Left cardiac atrium (tissue), 4 donors: ENCODE data around the gene PHF21A. TPM values are rescaled to one million over a fixed set of nuclear protein-coding genes. Genes with fewer than 3 reads are reported as not detected.
"Not testable (repeated sequence)": the region's sequence is repeated elsewhere in the genome, so short reads cannot be mapped to it uniquely, and the experiment has no call there.

Experiments used
- ATAC-seq, 2 donors: fragments of 200-7000 bp; cut with Tn5 transposase; one replicate each; pipeline ENCODE4 v1.9.1; 2020; ENCODE audit warnings: mild to moderate bottlenecking in 2 of 2, moderate library complexity in 2 of 2
- DNase-seq: peaks from one replicate; pipeline ENCODE4 v3.0.0-alpha.2; 2020
- intact Hi-C, 2 donors: fragments of 100-400 bp; cut with DNase I; formaldehyde crosslinking; loops; one replicate each; pipeline versions ENCODE4 v1.14.1 to v1.15.1; 2022 to 2023
- total RNA-seq, 2 donors: library from RNA; stranded (reverse); fragmentation: NEBNext Ultra II Directional; extraction: Animal tissue kit (Norgen Biotek cat#: 25700); gene quantifications; one replicate each; pipeline ENCODE4 v1.2.1, GENCODE V29; 2021
- donor health status: DM: no; HTN: yes; CAD: no.
- donor health status: DM: no; HTN: yes; CAD: no; lungs with severe emphysema.
- donor health status: DM: yes; HTN: yes; CAD: no.
- donor health status: Dilated cardiomyopathy.

PHF21A gene
- total RNA-seq, 2 donors from 2014 or later = 39.7 to 40.4 TPM

DNA sequence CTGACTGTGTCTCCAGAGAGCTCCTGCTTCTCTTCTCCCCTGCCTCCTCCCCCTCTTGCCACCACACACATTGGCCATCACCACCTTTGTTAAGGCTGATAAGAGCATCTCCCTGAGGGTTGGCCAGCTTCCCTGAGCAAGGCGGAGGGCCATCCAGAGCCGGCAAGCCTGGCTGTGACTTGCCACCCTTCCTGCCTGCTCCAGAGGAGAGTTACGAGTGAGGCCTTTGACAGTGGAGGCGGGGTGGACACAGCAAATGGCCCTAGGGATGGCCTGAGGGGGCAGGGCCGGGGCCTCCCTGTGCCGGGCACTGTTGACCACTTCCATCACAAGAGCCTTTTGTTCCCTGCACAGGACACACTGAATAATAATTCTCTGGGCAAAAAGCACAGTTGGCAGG, 219.6 kb downstream of the PHF21A start:
- no peak for DNase-seq
- intact Hi-C loops = no loop called here
- no peak for ATAC-seq

DNA sequence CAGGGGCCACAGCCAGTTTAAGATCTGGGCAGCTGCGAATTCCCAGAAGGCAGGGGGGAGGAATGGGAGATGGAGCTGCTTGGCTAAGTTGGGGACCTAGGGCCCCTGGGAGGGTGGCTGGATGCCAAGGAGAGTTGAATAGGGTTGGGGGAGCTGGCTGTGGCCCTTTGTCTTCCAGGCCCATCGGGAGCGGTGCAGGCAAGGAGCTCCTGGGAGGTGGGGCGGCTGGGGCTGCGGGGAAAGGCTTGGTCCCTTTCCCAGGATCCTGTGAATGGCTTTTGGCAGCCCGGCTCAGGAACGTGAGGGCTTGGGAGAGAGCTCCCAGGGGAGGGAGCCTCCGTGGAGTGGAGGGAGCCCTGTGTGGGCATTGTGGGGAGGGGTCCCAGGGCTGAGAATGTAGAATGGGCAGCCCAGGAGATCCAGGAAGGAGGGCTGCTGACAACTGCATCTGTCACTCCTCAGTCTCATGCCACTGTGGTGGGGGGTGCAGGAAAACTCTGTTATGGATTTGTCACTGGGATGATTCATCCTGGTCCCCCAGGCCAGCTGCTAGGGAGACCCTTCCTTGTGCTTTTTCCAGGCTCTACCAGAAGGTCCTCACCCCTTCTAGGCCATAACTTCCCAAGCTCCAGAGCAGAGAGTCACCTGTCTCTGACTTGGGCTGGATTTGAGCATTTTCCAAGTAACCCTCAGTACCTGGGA, 220.2 kb downstream of the PHF21A start:
- intact Hi-C loops = no loop called here
- ATAC-seq = peak; percentile 2 to 14
- DNase-seq = no peak

DNA sequence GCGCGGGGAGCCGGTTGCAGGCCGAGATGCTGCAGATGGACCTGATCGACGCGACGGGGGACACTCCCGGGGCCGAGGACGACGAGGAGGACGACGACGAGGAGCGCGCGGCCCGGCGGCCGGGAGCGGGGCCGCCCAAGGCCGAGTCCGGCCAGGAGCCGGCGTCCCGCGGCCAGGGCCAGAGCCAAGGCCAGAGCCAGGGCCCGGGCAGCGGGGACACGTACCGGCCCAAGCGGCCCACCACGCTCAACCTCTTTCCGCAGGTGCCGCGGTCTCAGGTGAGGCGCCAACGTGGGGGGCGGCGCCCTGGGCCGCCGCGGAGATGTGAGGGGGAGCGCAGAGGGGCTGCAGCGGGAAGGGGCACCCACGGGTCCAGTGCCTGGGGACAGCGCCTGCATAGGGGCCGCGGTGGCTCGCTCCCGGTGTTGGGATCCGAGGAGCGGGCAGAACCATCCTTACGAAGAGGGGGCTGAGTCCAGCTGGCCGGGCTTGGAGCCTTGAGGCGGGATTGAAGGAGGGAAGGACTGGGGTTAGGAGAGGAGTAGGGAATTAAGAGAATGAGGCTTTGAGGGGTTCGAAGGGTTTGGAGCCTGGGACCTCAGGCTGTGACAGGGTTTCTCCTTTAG, 221.0 kb downstream of the PHF21A start:
- ATAC-seq = peak; percentile 15 to 27
- intact Hi-C loops, DNase-seq: not testable (repeated sequence)

DNA sequence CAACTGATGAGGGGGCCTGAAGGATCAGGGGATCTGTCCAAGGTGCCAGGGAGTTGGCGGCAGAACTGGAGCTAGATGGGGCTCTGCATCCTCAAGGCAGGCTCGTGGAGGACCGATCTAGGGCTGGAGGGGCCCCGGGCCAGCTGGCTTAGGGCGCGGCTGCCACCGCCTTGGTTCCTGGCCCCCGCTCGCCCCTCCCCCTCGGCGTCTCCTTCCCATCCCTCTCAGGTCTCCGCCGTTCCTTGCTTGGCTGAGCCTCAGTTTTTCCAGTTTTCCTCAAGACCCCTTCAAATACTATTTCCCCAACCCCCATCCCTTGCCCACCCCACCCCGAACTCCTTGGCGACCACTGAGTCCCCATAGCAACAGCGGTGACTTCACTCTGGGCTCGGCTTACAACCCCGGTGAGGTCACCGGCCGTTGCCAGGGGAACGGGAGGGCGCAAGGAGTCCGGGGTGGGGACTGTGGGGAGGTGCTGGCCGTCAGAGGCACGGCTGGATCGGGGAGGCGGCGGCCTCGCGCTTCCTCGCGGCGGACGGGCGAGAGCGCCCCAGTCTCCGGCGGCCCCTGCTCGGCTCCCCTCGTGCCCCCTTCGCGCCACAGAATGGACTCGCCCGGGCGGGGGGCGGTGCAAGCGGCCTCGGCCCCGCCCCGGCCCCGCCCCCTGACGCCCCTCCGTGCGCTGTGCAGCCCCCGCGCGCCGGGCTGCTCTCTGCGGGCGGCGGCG, 221.6 kb downstream of the PHF21A start:
- ATAC-seq = peak; percentile 84 to 91
- intact Hi-C loops = no loop called here
- DNase-seq = peak; percentile 92

DNA sequence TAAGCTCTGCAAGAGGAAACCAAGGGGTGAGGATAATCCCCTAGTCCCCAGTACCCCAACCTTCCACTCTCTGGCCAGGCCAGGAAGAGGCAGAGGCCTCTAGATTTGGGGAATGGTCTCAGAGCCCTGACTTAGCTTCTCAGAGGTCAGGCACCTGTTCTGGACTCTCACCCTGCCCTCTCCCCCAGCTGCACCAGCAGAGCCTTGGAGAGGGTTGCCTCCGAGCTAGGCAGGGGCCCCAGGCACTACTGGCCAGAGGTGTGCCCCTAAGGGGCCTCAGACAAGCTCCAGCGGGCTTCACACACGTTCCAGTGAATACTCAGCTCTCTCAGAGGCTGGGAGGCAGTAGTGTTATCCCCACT, 222.2 kb downstream of the PHF21A start:
- no peak for ATAC-seq
- intact Hi-C loops = no loop called here

DNA sequence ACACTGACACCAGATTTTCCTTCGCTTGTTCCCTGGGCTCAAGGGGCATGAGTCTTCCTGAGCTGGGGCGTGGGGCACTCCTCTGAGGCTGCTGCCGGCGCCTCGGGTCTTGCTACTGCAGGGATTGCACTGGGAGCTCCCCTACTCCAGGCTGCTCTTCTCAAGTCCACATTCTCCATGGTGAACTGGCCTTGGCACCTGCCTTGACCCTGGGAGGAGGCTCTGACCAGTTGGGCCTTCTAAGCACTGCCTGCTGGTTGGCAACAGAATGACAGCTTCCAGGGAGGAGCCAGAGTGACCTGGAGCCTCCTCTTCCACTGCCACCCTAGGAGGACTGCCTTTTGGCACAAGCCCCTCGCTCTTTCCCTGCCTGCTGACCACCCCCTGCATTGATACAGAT, 223.7 kb downstream of the PHF21A start:
- ATAC-seq = no peak
- intact Hi-C loops = no loop called here

More for the DNA sequence above, 222.2 kb downstream of the PHF21A start:
- DNase-seq = no peak

DNA sequence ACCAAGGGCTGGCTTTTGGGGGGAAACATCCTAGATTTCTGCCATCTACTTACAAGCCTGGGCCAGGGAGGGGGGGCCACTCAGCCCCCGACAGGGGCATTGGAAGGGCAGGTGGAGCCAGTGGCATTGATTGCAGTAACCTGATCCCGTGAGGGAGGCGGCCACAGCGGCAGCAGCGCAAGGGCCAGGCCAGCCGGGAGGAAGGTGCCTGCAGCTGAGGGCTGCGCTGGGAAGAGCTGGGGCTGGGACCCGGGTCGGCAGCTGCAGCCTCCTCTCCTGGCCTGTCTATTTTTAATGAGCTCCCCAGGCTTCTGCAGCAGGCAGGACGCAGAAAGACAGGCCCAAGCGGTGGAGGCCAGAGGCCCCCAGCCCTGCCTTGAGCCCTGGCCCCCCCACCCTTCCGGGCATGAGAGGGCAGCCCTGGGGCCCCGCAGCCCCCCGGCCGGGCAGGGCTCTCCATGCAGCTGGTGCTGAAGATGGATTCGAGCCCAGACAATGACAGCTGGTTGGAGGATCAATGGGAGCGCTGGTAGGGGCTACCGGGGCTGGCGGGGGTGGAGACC, 224.8 kb downstream of the PHF21A start:
- intact Hi-C loops = no loop called here
- DNase-seq (no peak), ATAC-seq (no peak)

More for the DNA sequence above, 223.7 kb downstream of the PHF21A start:
- no peak for DNase-seq

DNA sequence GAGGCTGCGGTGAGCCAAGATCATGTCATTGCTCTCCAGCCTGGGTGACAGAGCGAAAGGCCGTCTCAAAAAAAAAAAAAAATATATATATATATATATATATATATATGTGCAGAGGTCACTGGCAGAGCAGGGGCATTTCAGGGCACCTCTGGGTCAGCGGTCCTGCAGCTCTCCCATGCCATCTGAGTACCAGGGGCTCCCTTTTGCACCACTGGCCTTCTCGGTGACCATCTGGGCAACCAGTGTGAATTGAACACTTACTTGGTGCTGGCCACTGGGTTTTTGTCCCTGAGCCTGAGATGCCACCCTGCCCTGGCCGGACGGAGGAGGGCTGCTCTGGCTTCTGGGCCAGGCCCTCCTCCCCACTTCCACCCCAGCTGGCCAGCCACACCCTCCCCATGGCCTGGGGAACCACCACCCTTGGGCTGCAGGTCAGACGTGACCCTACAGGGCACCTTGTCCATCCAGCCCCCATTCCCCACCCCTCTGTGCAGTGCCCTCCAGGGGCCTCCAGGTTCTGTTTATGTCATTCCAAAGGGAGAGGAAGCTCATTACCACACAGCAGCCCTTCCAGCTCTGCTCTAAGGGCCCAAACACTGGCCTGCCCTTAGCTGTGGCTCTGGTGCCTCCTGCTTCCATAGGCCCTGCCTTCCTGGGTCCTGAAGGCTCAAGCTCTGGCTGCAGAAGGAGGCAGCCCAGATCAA, 225.5 kb downstream of the PHF21A start:
- intact Hi-C loops = no loop called here
- DNase-seq (no peak), ATAC-seq (no peak)

DNA sequence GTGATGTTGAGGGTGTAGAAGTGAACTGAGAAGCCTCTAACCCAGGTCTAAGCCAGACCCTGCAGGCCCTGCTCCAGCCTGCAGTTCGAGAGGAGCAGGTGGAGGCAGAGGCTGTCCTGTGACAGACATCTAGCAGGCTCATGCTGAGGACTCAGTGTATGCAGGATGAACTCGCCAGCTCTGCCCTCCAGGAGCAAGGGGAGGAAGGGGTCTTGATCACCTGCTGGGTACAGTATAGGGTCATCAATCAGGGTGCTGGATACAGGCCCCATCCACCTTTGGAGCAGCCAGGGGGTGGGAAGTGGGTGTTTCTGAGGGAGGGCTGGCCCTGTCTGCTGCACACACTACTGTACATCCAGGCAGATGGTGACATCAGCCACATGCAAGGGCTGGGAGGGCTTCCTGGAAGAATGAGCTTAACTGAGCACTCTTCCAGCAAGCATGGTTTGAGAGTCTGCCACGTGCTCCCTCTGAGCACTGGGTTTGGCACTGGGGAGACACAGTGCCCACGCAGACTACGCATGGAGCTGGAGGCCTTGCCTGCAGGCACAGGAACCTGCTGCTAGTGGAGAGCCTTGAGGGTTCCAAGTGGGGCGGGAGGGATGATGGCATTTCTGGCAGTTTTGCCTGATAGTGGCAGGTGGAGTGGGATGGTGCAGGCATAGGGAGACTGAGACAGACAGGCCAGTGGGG, 226.6 kb downstream of the PHF21A start:
- ATAC-seq (no peak), DNase-seq (no peak)
- intact Hi-C loops = no loop called here

DNA sequence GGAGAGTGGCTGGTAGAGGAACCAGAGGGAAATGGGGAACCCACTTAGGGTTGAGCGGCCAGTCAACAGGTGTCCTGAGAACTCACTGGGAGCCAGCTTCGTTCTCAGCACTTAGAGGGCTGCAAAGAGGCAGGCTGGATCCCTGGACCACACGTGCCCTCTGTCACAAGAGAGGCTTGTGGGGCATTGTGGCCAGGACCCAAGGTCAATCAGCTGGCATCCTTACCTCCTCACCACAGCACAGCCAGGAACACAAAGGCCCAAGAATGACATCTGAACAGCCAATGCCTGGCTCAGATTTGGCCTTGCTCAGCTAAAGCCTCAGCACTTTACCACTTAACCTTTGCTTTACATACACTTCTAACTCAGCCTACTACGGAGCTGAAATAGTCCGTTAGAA, 228.4 kb downstream of the PHF21A start:
- ATAC-seq (no peak), DNase-seq (no peak)
- intact Hi-C loops = no loop called here

DNA sequence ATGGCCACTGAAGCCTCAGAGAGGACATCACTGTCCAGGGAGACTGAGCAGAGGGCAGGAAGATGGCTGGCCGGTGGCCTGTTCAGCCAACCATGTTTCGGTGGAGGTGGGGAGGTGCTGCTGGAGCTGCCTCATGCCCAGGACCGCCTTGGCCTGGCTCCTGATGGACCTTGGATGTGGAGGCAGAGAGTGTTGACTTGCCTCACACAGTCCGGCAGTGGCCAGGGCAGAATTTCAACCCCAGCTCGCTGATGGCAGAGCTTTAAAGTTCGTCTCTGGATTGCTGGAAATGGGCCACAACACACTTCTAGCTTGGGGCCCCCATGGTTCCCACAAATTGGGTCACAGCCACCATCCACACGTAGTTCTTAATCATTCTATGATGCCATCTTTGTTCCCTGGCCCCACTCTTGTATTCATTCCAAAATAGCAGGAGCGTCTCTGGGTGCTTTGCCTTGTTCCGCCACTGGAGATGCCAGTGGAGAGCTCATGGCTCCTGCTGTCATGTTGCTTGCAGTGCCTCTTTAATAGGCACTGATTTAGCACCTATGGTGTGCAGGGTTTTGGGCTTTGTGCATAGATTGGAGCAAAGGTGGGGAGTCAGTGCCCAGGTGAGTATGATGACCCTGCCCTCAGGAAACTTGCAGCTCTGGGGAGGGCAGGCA, 230.2 kb downstream of the PHF21A start:
- intact Hi-C loops = no loop called here
- no peak for ATAC-seq
- no peak for DNase-seq

DNA sequence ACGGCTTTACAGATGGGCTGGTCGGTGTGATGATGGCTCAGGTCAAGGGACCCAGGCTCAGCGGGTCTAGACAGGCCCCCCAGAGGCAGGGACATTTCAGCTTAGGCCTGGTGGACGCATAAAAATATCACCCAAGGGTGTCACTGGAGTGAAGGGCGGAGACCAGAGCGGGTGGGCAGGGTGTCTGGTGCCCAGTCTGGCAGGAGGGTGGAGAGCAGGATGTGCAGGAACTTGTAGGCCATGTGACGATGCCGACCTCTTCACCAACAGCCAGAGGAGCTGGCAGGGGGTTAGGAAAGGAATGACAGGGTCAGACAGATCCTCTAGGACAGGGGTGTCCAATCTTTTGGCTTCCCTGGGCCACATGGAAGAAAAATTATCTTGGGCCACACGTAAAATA, 231.3 kb downstream of the PHF21A start:
- DNase-seq (no peak), ATAC-seq (peak in 1 of 2 donors; percentile 39)
- intact Hi-C loops = no loop called here

DNA sequence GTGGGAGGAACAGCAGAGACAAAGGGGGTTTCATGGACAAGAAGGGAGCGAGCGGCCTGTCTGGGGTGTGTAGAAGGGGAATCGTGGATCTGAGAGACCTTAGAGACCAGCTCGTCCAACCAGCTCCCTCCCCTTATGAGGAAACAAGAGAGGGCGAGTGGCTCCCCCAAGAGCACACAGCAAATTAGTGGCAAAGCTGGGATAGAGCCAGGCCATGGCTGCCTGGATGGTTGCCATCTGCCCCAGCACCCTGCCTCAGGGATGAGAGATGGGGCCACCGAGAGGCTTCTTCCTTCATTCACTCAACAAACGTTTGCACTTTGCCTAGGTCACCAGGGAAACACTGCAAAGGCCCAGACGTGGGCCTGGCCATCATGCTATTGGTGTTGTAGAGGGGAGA, 231.7 kb downstream of the PHF21A start:
- no peak for DNase-seq
- intact Hi-C loops = no loop called here
- no peak for ATAC-seq

DNA sequence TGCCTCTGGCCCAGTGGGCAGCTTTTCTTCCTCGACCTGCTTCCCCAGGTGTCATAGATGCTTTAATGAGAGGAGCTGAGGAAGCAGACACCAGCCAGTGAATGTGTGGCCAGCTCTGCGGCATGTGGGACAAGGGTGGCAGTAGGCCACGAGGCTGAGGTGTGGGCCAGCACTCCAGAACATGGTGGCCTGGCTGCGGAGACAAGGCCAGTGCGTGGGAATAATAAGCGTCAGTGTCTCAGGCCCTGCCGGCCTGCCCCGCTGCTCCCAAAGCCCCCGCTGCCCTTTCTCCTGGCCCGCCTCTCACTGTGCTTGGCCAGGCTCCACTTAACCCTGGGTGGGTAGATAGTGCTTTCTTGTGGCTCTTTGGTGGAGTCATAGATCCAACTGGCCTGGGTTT, 233.7 kb downstream of the PHF21A start:
- ATAC-seq = no peak
- no peak for DNase-seq
- intact Hi-C loops = no loop called here

DNA sequence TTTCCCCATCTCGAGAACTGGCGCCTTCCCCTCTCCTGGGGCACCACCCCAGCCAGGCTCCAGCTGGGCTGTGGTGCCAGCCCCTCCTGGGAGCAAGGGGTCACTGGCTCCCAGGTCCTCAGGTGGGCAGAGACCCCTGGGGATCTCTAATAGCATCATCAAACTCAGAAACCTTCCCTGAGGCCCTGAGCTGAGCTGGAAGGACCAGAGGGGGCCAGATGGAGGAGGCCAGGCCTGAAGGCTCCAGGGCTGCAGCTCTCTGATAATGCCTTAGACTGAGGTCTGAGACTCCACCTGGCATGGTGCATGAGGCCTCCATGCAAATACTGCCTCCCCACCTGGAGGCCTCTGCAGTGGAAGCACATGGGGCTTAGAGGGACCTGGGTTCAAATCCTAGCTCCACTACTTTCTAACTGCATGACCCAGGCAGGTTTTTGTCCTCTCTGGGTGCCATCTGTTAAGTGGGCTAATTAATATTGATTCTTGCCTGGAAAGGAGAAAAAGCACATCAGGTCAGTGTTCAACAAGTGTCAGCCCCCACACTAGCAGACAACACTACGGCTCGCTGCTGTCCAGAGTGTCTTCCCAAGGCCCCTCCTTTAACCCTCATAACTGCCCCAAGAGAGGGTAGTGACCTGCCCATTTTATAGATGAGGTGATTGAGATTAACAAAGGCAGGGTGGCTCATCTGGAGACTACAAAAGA, 234.3 kb downstream of the PHF21A start:
- DNase-seq (no peak), ATAC-seq (no peak)
- intact Hi-C loops = no loop called here

DNA sequence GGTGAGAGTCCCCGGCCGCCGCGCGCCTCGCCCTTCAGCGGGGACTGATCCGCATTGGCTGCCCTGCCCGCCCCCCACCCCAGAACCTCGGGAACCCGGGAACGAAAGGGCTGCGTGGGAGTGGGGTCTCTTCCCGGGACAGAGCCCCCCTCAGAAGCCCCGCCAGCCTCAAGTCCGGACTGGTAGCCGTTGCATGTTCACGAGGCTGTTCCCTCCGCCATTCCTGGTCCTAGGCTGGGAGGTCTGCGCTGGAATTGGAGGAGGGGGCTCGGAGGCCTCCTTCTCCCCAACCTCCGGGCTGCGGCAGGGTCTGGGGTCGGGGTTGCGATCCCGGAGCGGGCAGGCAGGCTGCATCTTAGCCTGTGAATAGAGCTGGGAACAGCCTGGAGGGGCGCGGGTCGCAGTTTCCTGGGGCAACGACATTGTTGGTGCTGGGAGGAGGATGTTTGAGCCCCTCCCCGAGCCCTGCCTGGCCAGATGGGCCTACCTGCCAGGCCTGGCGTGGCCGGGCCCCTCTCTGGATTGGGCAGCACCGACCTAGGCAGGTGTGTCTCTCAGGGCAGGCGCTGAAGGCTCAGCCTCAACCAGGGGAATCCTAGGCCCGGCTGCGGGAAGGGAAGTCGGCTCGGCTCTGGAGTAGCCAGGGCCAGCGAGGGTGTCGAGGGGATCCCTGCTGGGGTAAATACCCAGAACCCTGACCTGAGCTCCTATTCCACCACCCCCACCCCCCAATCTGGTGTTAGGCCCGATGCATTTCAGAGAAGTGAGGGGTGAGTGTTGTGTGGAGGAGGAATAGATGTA, 235.1 kb downstream of the PHF21A start:
- intact Hi-C loops = no loop called here
- DNase-seq (no peak), ATAC-seq (no peak)

DNA sequence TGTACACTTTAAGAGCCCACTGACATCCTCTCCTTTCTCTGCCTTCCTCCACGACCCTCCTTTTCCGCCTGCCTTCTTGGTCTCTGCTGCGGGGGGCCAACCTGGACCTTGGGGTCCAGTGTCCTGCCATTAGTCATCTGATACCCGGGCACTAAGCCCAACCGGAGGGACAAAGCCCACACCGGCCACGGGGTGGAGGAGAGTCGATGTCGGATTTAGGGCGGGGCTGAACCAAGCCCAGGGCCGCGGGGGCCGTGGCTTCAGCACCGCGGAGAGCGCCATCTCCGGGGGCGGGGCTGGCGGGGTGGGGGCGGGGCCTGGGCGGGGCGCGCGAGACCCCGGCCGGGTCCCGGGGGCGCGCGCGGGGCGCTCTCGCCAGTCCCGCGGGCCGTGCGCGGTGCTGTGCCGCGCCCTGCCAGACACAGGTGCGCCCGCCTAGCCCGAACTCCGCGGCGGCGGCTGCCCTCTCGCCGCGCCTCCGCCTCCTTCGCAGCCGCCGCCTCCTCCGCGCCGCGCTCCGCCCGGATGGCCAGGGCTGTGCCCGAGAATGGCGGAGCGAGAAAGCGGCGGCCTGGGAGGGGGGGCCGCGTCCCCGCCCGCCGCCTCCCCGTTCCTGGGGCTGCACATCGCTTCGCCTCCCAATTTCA, 235.9 kb downstream of the PHF21A start, which contains the start of gene MAPK8IP1:
Gene MAPK8IP1, plus strand, starts transcription at position 378 of the 647 bp plus-strand sequence. Its CDS starts 170 bp downstream, at position 548.
- DNase-seq = peak; percentile 65
- ATAC-seq = peak; percentile 76 to 82
- intact Hi-C loops = no loop called here
